HepG2 (cell line): Measurements from ENCODE around the gene MPV17L2. TPM values are rescaled to one million over a fixed set of nuclear protein-coding genes. Genes with fewer than 3 reads are reported as not detected.

Source experiments
- ADNP ChIP-seq: sonication (generic); formaldehyde crosslinking; IDR thresholded peaks from 2 replicates; pipeline ENCODE4 v1.4.0; 2020; ENCODE audit warnings: missing genetic modification reagents
- FOXA1 ChIP-seq, 2 experiments: fragments of 450-650 bp in 1 of 2; sonication (generic) in 1 of 2; formaldehyde crosslinking in 1 of 2; IDR thresholded peaks; 2 replicates each; pipeline versions ENCODE4 v1.4.0 to v1.6.1; 2016 to 2020; ENCODE audit warnings: missing genetic modification reagents in 1 of 2
- FOXP1 ChIP-seq, 2 experiments: fragments of 450-650 bp in 1 of 2; IDR thresholded peaks; 2 replicates each; pipeline ENCODE4 v1.6.1; 2017 to 2018; ENCODE audit warnings: antibody characterized with exemption in 1 of 2
- GABPB1 ChIP-seq: IDR thresholded peaks from 2 replicates; pipeline ENCODE4 v1.6.1; 2016; ENCODE audit warnings: mild to moderate bottlenecking, missing genetic modification reagents, moderate library complexity, missing compliant biosample characterization
- GTF3A ChIP-seq: sonication (generic); formaldehyde crosslinking; conservative IDR thresholded peaks from 2 replicates; pipeline ENCODE4 v1.4.0; 2020; ENCODE audit warnings: mild to moderate bottlenecking, missing genetic modification reagents
- HMG20A ChIP-seq: IDR thresholded peaks from 2 replicates; pipeline ENCODE4 v1.6.1; 2016; ENCODE audit warnings: borderline replicate concordance
- HNF4G ChIP-seq, 2 experiments: sonication (generic) in 1 of 2; formaldehyde crosslinking in 1 of 2; IDR thresholded peaks; 2 replicates each; pipeline versions ENCODE4 v1.4.0 to v1.6.1; 2011 to 2020; ENCODE audit warnings: borderline replicate concordance in 2 of 2, low read depth in 2 of 2, mild to moderate bottlenecking in 2 of 2, low read length in 1 of 2, missing genetic modification reagents in 1 of 2, moderate library complexity in 1 of 2
- HOXA7 ChIP-seq: sonication (generic); formaldehyde crosslinking; IDR thresholded peaks from 2 replicates; pipeline ENCODE4 v1.8.1; 2022; ENCODE audit warnings: mild to moderate bottlenecking, missing genetic modification reagents, moderate library complexity
- IRF2 ChIP-seq: IDR thresholded peaks from 2 replicates; pipeline ENCODE4 v1.6.1; 2018; ENCODE audit warnings: missing genetic modification reagents, missing compliant biosample characterization
- JDP2 ChIP-seq: sonication (generic); formaldehyde crosslinking; IDR thresholded peaks from 2 replicates; pipeline ENCODE4 v1.8.1; 2022; ENCODE audit warnings: missing genetic modification reagents, borderline replicate concordance
- KDM6A ChIP-seq: IDR thresholded peaks from 2 replicates; pipeline ENCODE4 v1.6.1; 2016; ENCODE audit warnings: low read depth
- MAFG ChIP-seq: sonication (generic); formaldehyde crosslinking; IDR thresholded peaks from 2 replicates; pipeline ENCODE4 v1.5.1; 2020; ENCODE audit warnings: mild to moderate bottlenecking, missing genetic modification reagents
- MYC ChIP-seq: sonication (generic); formaldehyde crosslinking; IDR thresholded peaks from 2 replicates; pipeline ENCODE4 v1.9.0; 2021; ENCODE audit warnings: missing genetic modification reagents, borderline replicate concordance
- REXO4 ChIP-seq: sonication (generic); formaldehyde crosslinking; IDR thresholded peaks from 2 replicates; pipeline ENCODE4 v1.8.0; 2022; ENCODE audit warnings: missing genetic modification reagents, mild to moderate bottlenecking, borderline replicate concordance
- SETDB1 ChIP-seq: sonication (generic); formaldehyde crosslinking; IDR thresholded peaks from 2 replicates; pipeline ENCODE4 v1.5.1; 2020; ENCODE audit warnings: missing genetic modification reagents, mild to moderate bottlenecking, borderline replicate concordance
- SMARCC2 ChIP-seq: fragments of 450-650 bp; IDR thresholded peaks from 2 replicates; pipeline ENCODE4 v1.6.1; 2017; ENCODE audit warnings: antibody characterized with exemption, mild to moderate bottlenecking
- SYNCRIP ChIP-seq: fragments of 200-400 bp; formaldehyde crosslinking; IDR thresholded peaks from 2 replicates; pipeline ENCODE4 v1.6.1; 2018; ENCODE audit warnings: mild to moderate bottlenecking, low read depth, low read length; ENCODE audit not compliant: insufficient read depth
- ZBTB38 ChIP-seq: sonication (generic); formaldehyde crosslinking; IDR thresholded peaks from 2 replicates; pipeline ENCODE4 v1.5.1; 2020; ENCODE audit warnings: mild to moderate bottlenecking, missing genetic modification reagents
- ZZZ3 ChIP-seq: sonication (generic); formaldehyde crosslinking; IDR thresholded peaks from 2 replicates; pipeline ENCODE4 v1.4.0; 2020; ENCODE audit warnings: missing genetic modification reagents, mild to moderate bottlenecking, borderline replicate concordance
- polyA plus RNA-seq, 8 experiments: library from polyadenylated mRNA; depleted of rRNA in 3 of 8; stranded (reverse) in 7 of 8; unstranded in 1 of 8; fragments of >200 nt; fragmentation: Illumina TruSeq in 4 of 8; extraction: Trizol in 4 of 8; gene quantifications; 2 replicates each; pipeline versions ENCODE4 v1.2.1 to v1.2.3, GENCODE V29; 2011 to 2016; ENCODE audit warnings: low read depth in 4 of 8, missing spikeins in 1 of 8, mixed read lengths in 1 of 8; ENCODE audit not compliant: insufficient read depth in 1 of 8
- total RNA-seq, 5 experiments: library from RNA; depleted of rRNA; stranded (reverse); fragments of >200 nt; fragmentation: Illumina TruSeq; extraction: Trizol; gene quantifications; 2 replicates each; pipeline ENCODE4 v1.2.3, GENCODE V29; 2016; ENCODE audit warnings: low read depth in 1 of 5
- TF ChIP-seq, protein P1 (sequence below): sonication (generic); formaldehyde crosslinking; IDR thresholded peaks from 2 replicates; pipeline ENCODE4 v1.4.0; 2020; ENCODE audit warnings: missing genetic modification reagents, borderline replicate concordance
- TF ChIP-seq, protein P2 (sequence below): sonication (generic); formaldehyde crosslinking; IDR thresholded peaks from 2 replicates; pipeline ENCODE4 v1.4.0; 2020; ENCODE audit warnings: missing genetic modification reagents, borderline replicate concordance
- TF ChIP-seq, protein P3 (sequence below): sonication (generic); formaldehyde crosslinking; IDR thresholded peaks from 2 replicates; pipeline ENCODE4 v1.4.0; 2020; ENCODE audit warnings: missing genetic modification reagents
- TF ChIP-seq, protein P4 (sequence below): IDR thresholded peaks from 2 replicates; pipeline ENCODE4 v1.6.1; 2016; ENCODE audit warnings: low read depth

The MPV17L2 gene
- total and polyA plus RNA-seq, 2 of the 13 experiments (the other 11 are each of a cell fraction or from before 2014, with no cell fraction given): 13.6 to 16.7 TPM

DNA sequence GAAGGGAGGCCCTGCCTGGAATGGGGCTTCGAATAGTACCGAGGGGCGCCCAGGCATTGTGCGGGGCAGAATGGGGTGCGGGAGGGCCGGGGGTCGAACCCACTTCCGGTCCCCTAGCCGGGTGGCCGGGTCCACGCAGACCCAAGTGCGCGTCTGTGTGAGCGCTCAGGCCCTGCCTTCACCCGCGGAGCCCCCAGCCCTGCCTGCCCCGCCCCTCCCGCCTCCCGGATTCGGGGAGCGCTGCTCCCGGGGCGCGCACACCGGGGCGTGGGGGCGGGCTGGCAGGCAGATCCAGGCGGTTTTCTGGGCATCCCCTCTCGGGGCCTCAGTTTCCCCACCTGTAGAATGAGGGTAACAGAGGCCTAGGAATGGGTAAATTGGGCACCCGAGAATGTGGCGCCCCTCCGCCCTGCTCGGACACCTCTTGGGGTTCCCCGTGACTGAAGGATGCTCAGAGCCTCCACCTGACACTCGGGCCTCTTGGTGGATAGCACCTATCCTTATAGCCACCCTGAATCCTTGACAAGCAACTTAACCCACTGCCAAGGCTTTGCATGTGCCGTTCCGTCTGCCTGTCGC, 39.4 kb upstream of the MPV17L2 start (continued):
- TF ChIP-seq, protein P1, sequence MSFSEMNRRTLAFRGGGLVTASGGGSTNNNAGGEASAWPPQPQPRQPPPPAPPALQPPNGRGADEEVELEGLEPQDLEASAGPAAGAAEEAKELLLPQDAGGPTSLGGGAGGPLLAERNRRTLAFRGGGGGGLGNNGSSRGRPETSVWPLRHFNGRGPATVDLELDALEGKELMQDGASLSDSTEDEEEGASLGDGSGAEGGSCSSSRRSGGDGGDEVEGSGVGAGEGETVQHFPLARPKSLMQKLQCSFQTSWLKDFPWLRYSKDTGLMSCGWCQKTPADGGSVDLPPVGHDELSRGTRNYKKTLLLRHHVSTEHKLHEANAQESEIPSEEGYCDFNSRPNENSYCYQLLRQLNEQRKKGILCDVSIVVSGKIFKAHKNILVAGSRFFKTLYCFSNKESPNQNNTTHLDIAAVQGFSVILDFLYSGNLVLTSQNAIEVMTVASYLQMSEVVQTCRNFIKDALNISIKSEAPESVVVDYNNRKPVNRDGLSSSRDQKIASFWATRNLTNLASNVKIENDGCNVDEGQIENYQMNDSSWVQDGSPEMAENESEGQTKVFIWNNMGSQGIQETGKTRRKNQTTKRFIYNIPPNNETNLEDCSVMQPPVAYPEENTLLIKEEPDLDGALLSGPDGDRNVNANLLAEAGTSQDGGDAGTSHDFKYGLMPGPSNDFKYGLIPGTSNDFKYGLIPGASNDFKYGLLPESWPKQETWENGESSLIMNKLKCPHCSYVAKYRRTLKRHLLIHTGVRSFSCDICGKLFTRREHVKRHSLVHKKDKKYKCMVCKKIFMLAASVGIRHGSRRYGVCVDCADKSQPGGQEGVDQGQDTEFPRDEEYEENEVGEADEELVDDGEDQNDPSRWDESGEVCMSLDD (CRISPR knock-in tag): peak; percentile 42; the same call in 1 of the 2 replicates
- TF ChIP-seq SMARCC2 (no peak), MAFG (CRISPR knock-in tag) (0 out of 2 replicates have a peak, but pooled peaks have one; percentile 32), MYC (CRISPR knock-in tag) (no peak), GABPB1 (CRISPR knock-in tag) (peak; percentile 35; the same call in 1 of the 2 replicates), SYNCRIP (no peak), SETDB1 (CRISPR knock-in tag) (no peak), GTF3A (CRISPR knock-in tag) (0 out of 2 replicates have a peak, but pooled peaks have one; percentile 60), HOXA7 (CRISPR knock-in tag) (no peak), ZZZ3 (CRISPR knock-in tag) (0 out of 2 replicates have a peak, but pooled peaks have one; percentile 44), JDP2 (CRISPR knock-in tag) (no peak), FOXP1 (IDR thresholded peaks at IDR 0.05) (no peak), FOXP1 (CRISPR knock-in tag; IDR thresholded peaks at IDR 0.05) (no peak), IRF2 (CRISPR knock-in tag) (no peak), HNF4G (IDR thresholded peaks at IDR 0.05; ENCODE audit: borderline replicate concordance, low read depth, low read length) (no peak), HNF4G (CRISPR knock-in tag; IDR thresholded peaks at IDR 0.05; ENCODE audit: borderline replicate concordance, low read depth) (no peak), HMG20A (CRISPR knock-in tag) (no peak), REXO4 (CRISPR knock-in tag) (no peak), ADNP (CRISPR knock-in tag) (no peak), KDM6A (CRISPR knock-in tag) (no peak), FOXA1 (IDR thresholded peaks at IDR 0.05) (no peak), FOXA1 (CRISPR knock-in tag; IDR thresholded peaks at IDR 0.05) (no peak), ZBTB38 (CRISPR knock-in tag) (no peak)
- TF ChIP-seq, protein P2, sequence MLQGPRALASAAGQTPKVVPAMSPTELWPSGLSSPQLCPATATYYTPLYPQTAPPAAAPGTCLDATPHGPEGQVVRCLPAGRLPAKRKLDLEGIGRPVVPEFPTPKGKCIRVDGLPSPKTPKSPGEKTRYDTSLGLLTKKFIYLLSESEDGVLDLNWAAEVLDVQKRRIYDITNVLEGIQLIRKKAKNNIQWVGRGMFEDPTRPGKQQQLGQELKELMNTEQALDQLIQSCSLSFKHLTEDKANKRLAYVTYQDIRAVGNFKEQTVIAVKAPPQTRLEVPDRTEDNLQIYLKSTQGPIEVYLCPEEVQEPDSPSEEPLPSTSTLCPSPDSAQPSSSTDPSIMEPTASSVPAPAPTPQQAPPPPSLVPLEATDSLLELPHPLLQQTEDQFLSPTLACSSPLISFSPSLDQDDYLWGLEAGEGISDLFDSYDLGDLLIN (CRISPR knock-in tag): no peak
- TF ChIP-seq, protein P3, sequence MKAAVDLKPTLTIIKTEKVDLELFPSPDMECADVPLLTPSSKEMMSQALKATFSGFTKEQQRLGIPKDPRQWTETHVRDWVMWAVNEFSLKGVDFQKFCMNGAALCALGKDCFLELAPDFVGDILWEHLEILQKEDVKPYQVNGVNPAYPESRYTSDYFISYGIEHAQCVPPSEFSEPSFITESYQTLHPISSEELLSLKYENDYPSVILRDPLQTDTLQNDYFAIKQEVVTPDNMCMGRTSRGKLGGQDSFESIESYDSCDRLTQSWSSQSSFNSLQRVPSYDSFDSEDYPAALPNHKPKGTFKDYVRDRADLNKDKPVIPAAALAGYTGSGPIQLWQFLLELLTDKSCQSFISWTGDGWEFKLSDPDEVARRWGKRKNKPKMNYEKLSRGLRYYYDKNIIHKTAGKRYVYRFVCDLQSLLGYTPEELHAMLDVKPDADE: no peak
- TF ChIP-seq, protein P4, sequence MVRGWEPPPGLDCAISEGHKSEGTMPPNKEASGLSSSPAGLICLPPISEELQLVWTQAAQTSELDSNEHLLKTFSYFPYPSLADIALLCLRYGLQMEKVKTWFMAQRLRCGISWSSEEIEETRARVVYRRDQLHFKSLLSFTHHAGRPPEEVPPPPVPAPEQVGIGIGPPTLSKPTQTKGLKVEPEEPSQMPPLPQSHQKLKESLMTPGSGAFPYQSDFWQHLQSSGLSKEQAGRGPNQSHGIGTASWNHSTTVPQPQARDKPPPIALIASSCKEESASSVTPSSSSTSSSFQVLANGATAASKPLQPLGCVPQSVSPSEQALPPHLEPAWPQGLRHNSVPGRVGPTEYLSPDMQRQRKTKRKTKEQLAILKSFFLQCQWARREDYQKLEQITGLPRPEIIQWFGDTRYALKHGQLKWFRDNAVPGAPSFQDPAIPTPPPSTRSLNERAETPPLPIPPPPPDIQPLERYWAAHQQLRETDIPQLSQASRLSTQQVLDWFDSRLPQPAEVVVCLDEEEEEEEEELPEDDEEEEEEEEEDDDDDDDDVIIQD: no peak
